Keratinocyte (primary cell): ENCODE measurements around the gene POU3F1. TPM values are rescaled to one million over a fixed set of nuclear protein-coding genes. Genes with fewer than 3 reads are reported as not detected.

Experiments
- DNase-seq: peaks from one replicate; pipeline ENCODE4 v3.0.0-alpha.2; 2011; ENCODE audit warnings: low read depth, missing footprints, low spot score
- FAIRE-seq: peaks from 2 replicates; lab custom pipeline; 2011; peaks lifted over from hg19 to GRCh38; lab: Jason Lieb, UNC
- H2AFZ ChIP-seq: 2 replicates; pipeline ENCODE4 v1.6.0; 2012; ENCODE audit warnings: low read length, control low read depth, inconsistent platforms; ENCODE audit not compliant: control insufficient read depth
- H3K27ac ChIP-seq: 2 replicates; pipeline ENCODE4 v1.5.1; 2011; ENCODE audit warnings: low read length; ENCODE audit not compliant: control insufficient read depth, insufficient read depth
- H3K27me3 ChIP-seq: 3 replicates; pipeline ENCODE4 v1.6.0; 2011; ENCODE audit warnings: low read length; ENCODE audit not compliant: control insufficient read depth, insufficient read depth; ENCODE audit errors: extremely low read depth
- H3K36me3 ChIP-seq, 2 experiments: 2 replicates in 1 of 2; 3 replicates in 1 of 2; pipeline ENCODE4 v1.5.1; 2011; ENCODE audit warnings: low read length in 2 of 2, mild to moderate bottlenecking in 1 of 2; ENCODE audit not compliant: control insufficient read depth in 2 of 2, insufficient read depth in 2 of 2; ENCODE audit errors: extremely low read depth in 1 of 2
- H3K4me1 ChIP-seq: 3 replicates; pipeline ENCODE4 v1.5.1; 2011; ENCODE audit warnings: low read length; ENCODE audit not compliant: control insufficient read depth, insufficient read depth; ENCODE audit errors: extremely low read depth
- H3K4me2 ChIP-seq: 3 replicates; pipeline ENCODE4 v1.6.0; 2011; ENCODE audit warnings: low read depth, low read length; ENCODE audit not compliant: control insufficient read depth, insufficient read depth; ENCODE audit errors: extremely low read depth
- H3K4me3 ChIP-seq, 3 experiments: fragments of 200-600 bp in 1 of 3; sonication (generic) in 1 of 3; 2 replicates in 2 of 3; 3 replicates in 1 of 3; pipeline ENCODE4 v1.5.1; 2011 to 2016; ENCODE audit warnings: low read length in 3 of 3, mild to moderate bottlenecking in 3 of 3, control low read depth in 2 of 3, inconsistent platforms in 1 of 3, low read depth in 1 of 3, mixed read lengths in 1 of 3, mixed run types in 1 of 3, moderate library complexity in 1 of 3; ENCODE audit not compliant: control insufficient read depth in 2 of 3, insufficient read depth in 2 of 3; ENCODE audit errors: extremely low read depth in 1 of 3
- H3K79me2 ChIP-seq: 2 replicates; pipeline ENCODE4 v1.6.0; 2012; ENCODE audit warnings: low read length; ENCODE audit not compliant: control insufficient read depth, insufficient read depth
- H3K9ac ChIP-seq: 3 replicates; pipeline ENCODE4 v1.6.0; 2011; ENCODE audit warnings: low read length; ENCODE audit not compliant: control insufficient read depth, insufficient read depth; ENCODE audit errors: extremely low read depth
- H3K9me1 ChIP-seq: 3 replicates; pipeline ENCODE4 v1.6.0; 2011; ENCODE audit warnings: low read length; ENCODE audit not compliant: control insufficient read depth, insufficient read depth; ENCODE audit errors: extremely low read depth
- H3K9me3 ChIP-seq: 2 replicates; pipeline ENCODE4 v1.5.1; 2012; ENCODE audit warnings: low read depth, low read length; ENCODE audit not compliant: control insufficient read depth
- H4K20me1 ChIP-seq: 3 replicates; pipeline ENCODE4 v1.6.0; 2011; ENCODE audit warnings: low read length; ENCODE audit not compliant: control insufficient read depth, insufficient read depth; ENCODE audit errors: extremely low read depth
- CTCF ChIP-seq, 3 experiments: IDR thresholded peaks in 1 of 3; conservative IDR thresholded peaks in 1 of 3; optimal IDR thresholded peaks in 1 of 3; 2 replicates in 2 of 3; 3 replicates in 1 of 3; pipeline versions ENCODE3 to v1.5.1; 2011; ENCODE audit warnings: low read length in 3 of 3, mild to moderate bottlenecking in 3 of 3, moderate library complexity in 2 of 3, control low read depth in 1 of 3, inconsistent platforms in 1 of 3; ENCODE audit not compliant: insufficient read depth in 2 of 3; ENCODE audit errors: extremely low read depth in 1 of 3
- EZH2 ChIP-seq: IDR thresholded peaks from one replicate; pipeline ENCODE4 v1.6.1; 2012; ENCODE audit warnings: inconsistent platforms, mild to moderate bottlenecking, low read length, moderate library complexity
- dilution Hi-C: fragments of 300-500 bp; cut with MboI; formaldehyde crosslinking; loops from one replicate; pipeline ENCODE4 v1.7.0; 2020; ENCODE audit warnings: low sequenced_read_pairs; ENCODE audit not compliant: extremely low pct_ligation_motif_present
- polyA plus RNA-seq, 5 experiments: library from polyadenylated mRNA; depleted of rRNA in 3 of 5; stranded (reverse) in 3 of 5; stranded (forward) in 1 of 5; unstranded in 1 of 5; fragments of >200 nt; gene quantifications; 1 replicate in 1 of 5; 2 replicates in 3 of 5; 3 replicates in 1 of 5; pipeline versions ENCODE4 v1.2.1 to v1.2.3, GENCODE V29; 2011 to 2012; ENCODE audit warnings: missing spikeins in 2 of 5, low read depth in 1 of 5, low replicate concordance in 1 of 5

Gene POU3F1
- polyA plus RNA-seq, 1 donor (not counting 4 experiments of a cell fraction or from before 2014, with no cell fraction given), result 0.59 TPM

GRCh38 chr1:38085666-38086330 is 39.2 kb upstream of the POU3F1 start:
- FAIRE-seq, result no peak
- no peaks in the 10 kb centered on the region for H3K27me3 ChIP-seq
- no peaks in the 10 kb centered on the region for H3K9me1 ChIP-seq
- H3K4me2 ChIP-seq, result no peak overlapping the region
- dilution Hi-C loops, result no loop called here
- no peak overlapping the region for H2AFZ ChIP-seq
- H3K27ac ChIP-seq, result no peak overlapping the region
- H3K36me3 ChIP-seq, result no peaks in the 10 kb centered on the region
- no peaks in the 10 kb centered on the region for H3K9me3 ChIP-seq
- TF ChIP-seq CTCF (optimal IDR thresholded peaks at IDR 0.05 in 1 of 3, IDR thresholded peaks at IDR 0.05 in 1 of 3, conservative IDR thresholded peaks at IDR 0.05 in 1 of 3; ENCODE audit: extremely low read depth in 1 of 3, insufficient read depth in 2 of 3, low read length in 3 of 3), result no peak
- no peak for TF ChIP-seq EZH2
- H3K4me1 ChIP-seq, result no peaks in the 10 kb centered on the region
- H3K79me2 ChIP-seq, result no peaks in the 10 kb centered on the region
- no peak overlapping the region for H3K9ac ChIP-seq
- no peaks in the 10 kb centered on the region for H4K20me1 ChIP-seq
- DNase-seq, result no peak
- no peak overlapping the region for H3K4me3 ChIP-seq

- no peaks in the 10 kb centered on the region for H4K20me1 ChIP-seq
- no peaks in the 10 kb centered on the region for H3K9me1 ChIP-seq
- no peaks in the 10 kb centered on the region for H3K27me3 ChIP-seq
- H3K9me3 ChIP-seq, result no peaks in the 10 kb centered on the region
- no peak overlapping the region for H3K4me2 ChIP-seq
- H3K27ac ChIP-seq, result no peak overlapping the region
- dilution Hi-C loops, result no loop called here
- no peak overlapping the region for H2AFZ ChIP-seq
- no peak overlapping the region for H3K9ac ChIP-seq
- no peaks in the 10 kb centered on the region for H3K79me2 ChIP-seq
- no peaks in the 10 kb centered on the region for H3K4me1 ChIP-seq
- no peak for FAIRE-seq
- no peak for DNase-seq
- H3K36me3 ChIP-seq, result no peaks in the 10 kb centered on the region
- TF ChIP-seq EZH2 (no peak), CTCF (optimal IDR thresholded peaks at IDR 0.05 in 1 of 3, IDR thresholded peaks at IDR 0.05 in 1 of 3, conservative IDR thresholded peaks at IDR 0.05 in 1 of 3; ENCODE audit: extremely low read depth in 1 of 3, insufficient read depth in 2 of 3, low read length in 3 of 3) (no peak)
- H3K4me3 ChIP-seq, result no peak overlapping the region
These were observed 38.1 kb upstream of the POU3F1 start for GRCh38 chr1:38084700-38085099.
